Osteocyte (in vitro differentiated cells): ENCODE results near the gene UBE2B. TPM values are rescaled to one million over a fixed set of nuclear protein-coding genes. Genes with fewer than 3 reads are reported as not detected.
"Not testable (repeated sequence)": the region's sequence is repeated elsewhere in the genome, so short reads cannot be mapped to it uniquely, and the experiment has no call there.

ENCODE experiments used
- DNase-seq: peaks from one replicate; pipeline ENCODE4 v3.0.0; 2021; ENCODE audit warnings: mixed read lengths; ENCODE audit not compliant: unreplicated experiment; ENCODE audit errors: extremely low spot score
- H3K27ac Mint-ChIP-seq: one replicate; pipeline ENCODE4 v1.8.0; 2021; ENCODE audit warnings: mild to moderate bottlenecking, mixed read lengths; ENCODE audit not compliant: unreplicated experiment
- H3K27me3 Mint-ChIP-seq: one replicate; pipeline ENCODE4 v1.8.0; 2021; ENCODE audit warnings: mixed read lengths; ENCODE audit not compliant: unreplicated experiment
- H3K36me3 Mint-ChIP-seq: one replicate; pipeline ENCODE4 v1.8.0; 2021; ENCODE audit warnings: mixed read lengths; ENCODE audit not compliant: unreplicated experiment
- H3K4me1 Mint-ChIP-seq: one replicate; pipeline ENCODE4 v1.8.0; 2021; ENCODE audit warnings: mixed read lengths; ENCODE audit not compliant: unreplicated experiment
- H3K4me3 Mint-ChIP-seq: one replicate; pipeline ENCODE4 v1.8.0; 2021; ENCODE audit warnings: mild to moderate bottlenecking, moderate library complexity, mixed read lengths; ENCODE audit not compliant: unreplicated experiment
- H3K9me3 Mint-ChIP-seq: one replicate; pipeline ENCODE4 v1.8.0; 2021; ENCODE audit warnings: mixed read lengths; ENCODE audit not compliant: unreplicated experiment
- long read RNA-seq: library from polyadenylated mRNA; unstranded; transcript quantifications from one replicate; pipeline ENCODE4 v2.0.0, GENCODE V29; 2021
- total RNA-seq: library from RNA; stranded (reverse); gene quantifications from 2 replicates; pipeline ENCODE4 v1.2.1, GENCODE V29; 2021
- TF ChIP-seq, protein P1 (sequence below): fragments of 200-600 bp; sonication (generic); IDR thresholded peaks from 2 replicates; pipeline ENCODE4 v1.5.0; 2021; ENCODE audit warnings: antibody characterized with exemption, mild to moderate bottlenecking, moderate library complexity

Gene UBE2B
- 106 and 114 TPM in 2 replicates for total RNA-seq
- long read RNA-seq, transcript UBE2B-201 (6 exons, 2,515 nt), result major isoform, 24 of 27 reads
- long read RNA-seq, partial matches to known transcripts, result 1 of 27 reads
- long read RNA-seq, other reads (novel, unspliced or antisense), result 1 of 27 reads

DNA sequence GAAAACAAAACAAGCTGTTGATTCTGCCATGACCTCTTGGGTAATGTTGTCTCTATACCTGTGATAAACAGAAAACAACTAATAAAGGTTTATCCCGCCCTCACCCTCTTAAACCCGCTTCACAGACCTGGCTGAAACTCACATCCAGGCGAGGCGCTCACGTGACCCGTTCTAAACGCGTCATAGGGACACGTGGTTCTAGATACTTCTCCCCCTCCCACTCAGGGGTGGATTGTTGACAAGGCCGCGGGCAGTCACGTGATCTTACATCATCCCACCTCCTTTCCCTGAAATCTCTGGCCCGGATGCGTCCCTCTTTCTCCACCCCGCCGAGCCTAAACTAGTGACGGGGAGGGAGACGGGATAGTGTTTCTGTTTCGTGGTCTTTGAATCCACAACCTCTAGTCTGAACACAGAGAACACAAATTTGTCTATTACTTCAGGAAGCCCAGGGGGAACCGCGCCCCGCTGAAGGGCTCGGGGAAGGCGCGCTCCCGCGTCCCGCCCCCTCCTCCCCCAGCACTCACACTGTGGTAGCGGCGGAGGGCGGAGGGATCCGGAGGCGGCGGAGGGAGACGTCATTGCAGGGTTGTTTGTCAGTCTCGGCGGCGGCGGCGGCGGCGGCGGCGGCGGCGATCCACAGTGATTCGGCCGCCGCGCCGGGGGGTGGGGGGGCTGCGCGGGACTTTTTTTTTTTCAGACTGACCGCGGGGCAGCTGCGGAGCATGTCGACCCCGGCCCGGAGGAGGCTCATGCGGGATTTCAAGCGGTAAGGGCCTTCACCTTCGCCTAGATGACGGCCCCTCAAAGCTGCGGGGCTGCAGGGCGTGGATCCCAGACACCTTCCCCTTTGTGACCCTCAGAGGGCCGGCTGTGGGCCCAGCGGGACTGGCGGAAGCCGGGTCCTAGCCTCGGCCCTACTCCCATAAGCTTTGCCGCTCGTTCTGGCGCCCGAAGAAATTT lies at the start of gene UBE2B:
Gene UBE2B, plus strand, starts transcription at position 699 of the 963 bp plus-strand sequence. Its CDS starts 27 bp downstream, at position 726.
- DNase-seq, result peak; percentile 98
- no peaks in the 10 kb centered on the region for H3K27me3 Mint-ChIP-seq

DNA sequence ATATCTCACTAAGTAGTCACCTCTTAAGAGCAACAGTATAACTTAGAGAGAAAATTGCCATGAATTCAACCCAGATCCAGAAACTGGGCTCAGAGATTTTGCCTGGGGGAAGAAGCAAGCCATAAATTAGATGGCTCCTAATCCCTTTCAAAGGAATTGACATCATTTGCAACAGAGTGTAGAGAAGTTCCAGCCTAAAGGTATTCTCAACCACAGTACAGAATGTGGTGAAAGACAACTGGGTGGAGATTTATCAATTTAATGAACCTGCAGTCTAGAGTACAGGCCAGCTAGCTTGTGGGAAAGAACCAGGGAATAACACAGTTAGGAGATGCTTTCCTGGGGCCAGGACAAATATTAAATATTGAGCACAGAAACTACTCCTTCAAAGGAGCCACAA lies 44.0 kb upstream of the UBE2B start:
- DNase-seq, result no peak
- peaks cover 11% of the 10 kb centered on the region for H3K36me3 Mint-ChIP-seq
- no peak overlapping the region for H3K4me3 Mint-ChIP-seq
- H3K4me1 Mint-ChIP-seq, result no peaks in the 10 kb centered on the region
- peaks cover 21% of the 10 kb centered on the region for H3K9me3 Mint-ChIP-seq
- H3K27ac Mint-ChIP-seq, result no peak overlapping the region
- peaks cover 4% of the 10 kb centered on the region for H3K27me3 Mint-ChIP-seq
- TF ChIP-seq, protein P1, sequence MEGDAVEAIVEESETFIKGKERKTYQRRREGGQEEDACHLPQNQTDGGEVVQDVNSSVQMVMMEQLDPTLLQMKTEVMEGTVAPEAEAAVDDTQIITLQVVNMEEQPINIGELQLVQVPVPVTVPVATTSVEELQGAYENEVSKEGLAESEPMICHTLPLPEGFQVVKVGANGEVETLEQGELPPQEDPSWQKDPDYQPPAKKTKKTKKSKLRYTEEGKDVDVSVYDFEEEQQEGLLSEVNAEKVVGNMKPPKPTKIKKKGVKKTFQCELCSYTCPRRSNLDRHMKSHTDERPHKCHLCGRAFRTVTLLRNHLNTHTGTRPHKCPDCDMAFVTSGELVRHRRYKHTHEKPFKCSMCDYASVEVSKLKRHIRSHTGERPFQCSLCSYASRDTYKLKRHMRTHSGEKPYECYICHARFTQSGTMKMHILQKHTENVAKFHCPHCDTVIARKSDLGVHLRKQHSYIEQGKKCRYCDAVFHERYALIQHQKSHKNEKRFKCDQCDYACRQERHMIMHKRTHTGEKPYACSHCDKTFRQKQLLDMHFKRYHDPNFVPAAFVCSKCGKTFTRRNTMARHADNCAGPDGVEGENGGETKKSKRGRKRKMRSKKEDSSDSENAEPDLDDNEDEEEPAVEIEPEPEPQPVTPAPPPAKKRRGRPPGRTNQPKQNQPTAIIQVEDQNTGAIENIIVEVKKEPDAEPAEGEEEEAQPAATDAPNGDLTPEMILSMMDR, result no peak

More for the DNA sequence above, at the start of gene UBE2B:
- H3K4me1 Mint-ChIP-seq, result peaks cover 51% of the 10 kb centered on the region
- H3K27ac Mint-ChIP-seq, result peak within 1 kb of the TSS; percentile 99
- no peaks in the 10 kb centered on the region for H3K9me3 Mint-ChIP-seq
- H3K36me3 Mint-ChIP-seq, result peaks cover 18% of the 10 kb centered on the region
- TF ChIP-seq, protein P1, result no peak
- peak within 1 kb of the TSS; percentile 98 for H3K4me3 Mint-ChIP-seq

DNA sequence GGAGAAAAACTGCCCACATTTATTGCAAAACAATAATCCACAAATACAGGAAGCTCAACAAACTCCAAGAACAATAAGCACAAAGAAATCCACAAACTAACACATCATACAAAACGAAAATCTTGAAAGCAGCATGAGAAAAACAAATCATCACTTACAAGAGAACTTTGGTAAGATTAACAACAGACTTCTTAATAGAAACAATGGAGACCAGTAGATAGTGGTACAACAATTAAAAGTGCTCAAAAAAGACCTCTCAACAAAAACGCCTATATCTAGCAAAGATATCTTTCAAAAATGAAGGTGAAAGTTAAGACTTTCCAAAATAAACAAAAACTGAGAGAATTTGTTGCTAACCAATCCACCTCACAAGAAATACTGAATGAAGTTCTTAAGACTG lies 42.8 kb upstream of the UBE2B start:
- Mint-ChIP-seq H3K9me3 (peaks cover 34% of the 10 kb centered on the region), H3K4me3 (no peak overlapping the region), H3K36me3 (peaks cover 11% of the 10 kb centered on the region), H3K4me1 (no peaks in the 10 kb centered on the region), H3K27me3 (peaks cover 4% of the 10 kb centered on the region), H3K27ac (no peak overlapping the region)
- TF ChIP-seq, protein P1, result no peak
- no peak for DNase-seq

DNA sequence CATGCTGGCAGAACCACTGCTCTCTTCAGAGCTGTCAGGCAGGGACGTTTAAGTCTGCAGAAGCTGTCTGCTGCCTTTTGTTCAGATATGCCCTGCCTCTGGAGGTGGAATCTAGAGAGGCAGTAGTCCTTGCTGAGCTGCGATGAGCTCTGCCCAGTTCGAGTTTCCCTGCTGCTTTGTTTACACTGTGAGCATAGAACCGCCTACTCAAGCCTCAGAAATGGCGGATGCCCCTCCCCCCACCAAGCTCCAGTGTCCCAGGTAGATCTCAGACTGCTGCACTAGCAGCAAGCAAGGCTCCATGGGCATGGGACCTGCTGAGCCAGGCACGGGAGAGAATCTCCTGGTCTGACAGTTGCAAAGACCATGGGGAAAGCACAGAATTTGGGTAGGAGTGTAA lies 34.5 kb upstream of the UBE2B start:
- H3K9me3 Mint-ChIP-seq, result peaks cover 65% of the 10 kb centered on the region
- H3K27me3 Mint-ChIP-seq, H3K4me3 Mint-ChIP-seq, DNase-seq, H3K27ac Mint-ChIP-seq, H3K4me1 Mint-ChIP-seq: not testable (repeated sequence)
- H3K36me3 Mint-ChIP-seq, result peaks cover 32% of the 10 kb centered on the region

DNA sequence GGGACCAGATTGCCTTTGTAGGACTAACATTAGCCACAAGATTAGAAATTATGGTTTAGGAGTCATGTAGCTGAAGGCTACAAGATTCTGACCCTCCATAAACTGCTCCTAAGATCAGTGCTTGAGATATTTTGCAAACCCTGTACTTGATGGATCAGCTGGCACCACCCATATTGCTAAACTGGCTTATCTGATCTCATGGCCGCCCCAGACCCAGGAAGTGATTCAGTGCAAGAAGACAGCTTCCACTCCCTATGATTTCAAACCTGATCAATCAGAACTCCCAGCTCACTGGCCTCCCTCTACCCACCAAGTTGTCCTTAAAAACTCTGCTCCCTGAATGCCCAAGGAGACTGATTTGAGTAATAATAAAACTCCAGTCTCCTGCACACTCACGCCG lies 27.9 kb upstream of the UBE2B start:
- not testable (repeated sequence) for H3K27me3 Mint-ChIP-seq, H3K4me3 Mint-ChIP-seq, H3K27ac Mint-ChIP-seq, H3K4me1 Mint-ChIP-seq
- H3K36me3 Mint-ChIP-seq, result peaks cover 25% of the 10 kb centered on the region
- DNase-seq, result peak; percentile 21
- peaks cover 21% of the 10 kb centered on the region for H3K9me3 Mint-ChIP-seq

DNA sequence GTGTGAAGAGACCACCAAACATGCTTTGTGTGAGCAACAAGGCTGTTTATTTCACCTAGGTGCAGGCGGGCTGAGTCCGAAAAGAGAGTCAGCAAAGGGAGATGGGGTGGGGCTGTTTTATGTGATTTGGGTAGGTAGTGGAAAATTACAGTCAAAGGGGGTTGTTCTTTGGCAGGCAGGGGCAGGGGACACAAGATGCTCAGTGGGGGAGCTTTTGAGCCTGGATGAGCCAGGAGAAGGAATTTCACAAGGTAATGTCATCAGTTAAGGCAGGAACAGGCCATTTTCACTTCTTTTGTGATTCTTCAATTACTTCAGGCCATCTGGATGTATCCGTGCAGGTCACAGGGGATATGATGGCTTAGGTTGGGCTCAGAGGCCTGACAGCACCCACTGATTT lies 25.9 kb upstream of the UBE2B start:
- H3K27ac Mint-ChIP-seq, H3K4me1 Mint-ChIP-seq, H3K4me3 Mint-ChIP-seq, H3K9me3 Mint-ChIP-seq, H3K27me3 Mint-ChIP-seq: not testable (repeated sequence)
- peak; percentile 34 for DNase-seq
- peaks cover 17% of the 10 kb centered on the region for H3K36me3 Mint-ChIP-seq
